ENCODE data around the gene BRAT1.

GRCh38 chr7:2570021-2570420 lies 14.7 kb upstream of the BRAT1 start:
- TF ChIP-seq CTCF (IDR thresholded peaks at IDR 0.05) (no peak), TEAD4 (CRISPR knock-in tag; IDR thresholded peaks at IDR 0.05) (no peak), NFE2L1 (CRISPR knock-in tag; IDR thresholded peaks at IDR 0.05) (no peak), HMGXB4 (CRISPR knock-in tag; IDR thresholded peaks at IDR 0.05) (no peak), ATF2 (CRISPR knock-in tag; IDR thresholded peaks at IDR 0.05; ENCODE audit: borderline replicate concordance, low read depth) (no peak), TEAD1 (CRISPR knock-in tag; IDR thresholded peaks at IDR 0.05) (no peak)
- TF ChIP-seq, protein P1, sequence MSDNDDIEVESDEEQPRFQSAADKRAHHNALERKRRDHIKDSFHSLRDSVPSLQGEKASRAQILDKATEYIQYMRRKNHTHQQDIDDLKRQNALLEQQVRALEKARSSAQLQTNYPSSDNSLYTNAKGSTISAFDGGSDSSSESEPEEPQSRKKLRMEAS (CRISPR knock-in tag; IDR thresholded peaks at IDR 0.05), result no peak
- TF ChIP-seq, protein P2, sequence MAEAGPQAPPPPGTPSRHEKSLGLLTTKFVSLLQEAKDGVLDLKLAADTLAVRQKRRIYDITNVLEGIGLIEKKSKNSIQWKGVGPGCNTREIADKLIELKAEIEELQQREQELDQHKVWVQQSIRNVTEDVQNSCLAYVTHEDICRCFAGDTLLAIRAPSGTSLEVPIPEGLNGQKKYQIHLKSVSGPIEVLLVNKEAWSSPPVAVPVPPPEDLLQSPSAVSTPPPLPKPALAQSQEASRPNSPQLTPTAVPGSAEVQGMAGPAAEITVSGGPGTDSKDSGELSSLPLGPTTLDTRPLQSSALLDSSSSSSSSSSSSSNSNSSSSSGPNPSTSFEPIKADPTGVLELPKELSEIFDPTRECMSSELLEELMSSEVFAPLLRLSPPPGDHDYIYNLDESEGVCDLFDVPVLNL (CRISPR knock-in tag; IDR thresholded peaks at IDR 0.05; ENCODE audit: borderline replicate concordance, low read depth), result no peak

Measured in WTC11 (cell line).